Activated CD4-positive, alpha-beta T cell treated with anti-CD3 and anti-CD28 coated beads for 36 hours (primary cell): Measurements from ENCODE around the gene IDH3B. TPM values are rescaled to one million over a fixed set of nuclear protein-coding genes. Genes with fewer than 3 reads are reported as not detected.
"Not testable (repeated sequence)": the region's sequence is repeated elsewhere in the genome, so short reads cannot be mapped to it uniquely, and the experiment has no call there.

Experiments
- ATAC-seq: fragments of 200-7000 bp; cut with Tn5 transposase; one replicate; pipeline ENCODE4 v1.10.0; 2021; ENCODE audit warnings: mild to moderate bottlenecking, moderate library complexity
- CTCF ChIA-PET: fragments of 350-600 bp; sonication (Branson Sonifier 250); formaldehyde crosslinking; loops from one replicate; lab custom pipeline; 2021; ENCODE audit warnings: antibody characterized with exemption; lab: Charles Lee
- POLR2A ChIA-PET: fragments of 350-600 bp; sonication (Branson Sonifier 250); formaldehyde crosslinking; loops from one replicate; lab custom pipeline; 2021; ENCODE audit warnings: antibody characterized with exemption, inconsistent platforms; lab: Charles Lee
- DNase-seq: peaks from one replicate; pipeline ENCODE4 v3.0.0-alpha.2; 2020
- H3K27ac Mint-ChIP-seq: one replicate; pipeline ENCODE4 v1.8.0; 2021; ENCODE audit warnings: mixed read lengths
- H3K27me3 Mint-ChIP-seq: one replicate; pipeline ENCODE4 v1.8.0; 2021; ENCODE audit warnings: mixed read lengths
- H3K36me3 Mint-ChIP-seq: one replicate; pipeline ENCODE4 v1.8.0; 2021; ENCODE audit warnings: low read depth, mixed read lengths
- H3K4me1 Mint-ChIP-seq: one replicate; pipeline ENCODE4 v1.8.0; 2021; ENCODE audit warnings: mixed read lengths
- H3K4me3 Mint-ChIP-seq: one replicate; pipeline ENCODE4 v1.8.0; 2021; ENCODE audit warnings: mild to moderate bottlenecking, moderate library complexity, mixed read lengths
- H3K9me3 Mint-ChIP-seq: one replicate; pipeline ENCODE4 v1.8.0; 2021; ENCODE audit warnings: low read depth, mixed read lengths
- intact Hi-C, 2 experiments: fragments of 100-400 bp; cut with DNase I in 1 of 2; cut with micrococcal nuclease in 1 of 2; formaldehyde crosslinking; loops; one replicate each; pipeline versions ENCODE4 v1.14.2 to v1.15.1; 2022 to 2024; cut with DNase I, micrococcal nuclease
- total RNA-seq, 2 experiments: library from RNA; stranded (reverse); gene quantifications; one replicate each; pipeline ENCODE4 v1.2.3, GENCODE V29; 2021

IDH3B gene
- total RNA-seq, 2 experiments from 2014 or later = 92.4 to 115 TPM

GRCh38 chr20:2684817-2685216 is 20.8 kb upstream of the IDH3B start:
- H3K9me3 Mint-ChIP-seq, DNase-seq, POLR2A ChIA-PET, ATAC-seq, H3K4me3 Mint-ChIP-seq, H3K36me3 Mint-ChIP-seq, H3K4me1 Mint-ChIP-seq, H3K27ac Mint-ChIP-seq: not testable (repeated sequence)
- intact Hi-C loops = loop anchor here in 1 of 2 experiments (5.0 kb wide), 1 partner anchor 392 kb away; no protein-coding TSS in a partner anchor
- peaks cover 15% of the 10 kb centered on the region for H3K27me3 Mint-ChIP-seq
- CTCF ChIA-PET = interaction anchor here (1.0 to 5.8 kb wide), 2 partner anchors 69 to 316 kb away, joined by 3 to 45 read pairs; no protein-coding TSS in a partner anchor

- H3K36me3 Mint-ChIP-seq, H3K4me3 Mint-ChIP-seq, H3K27ac Mint-ChIP-seq, ATAC-seq, H3K4me1 Mint-ChIP-seq, CTCF ChIA-PET, DNase-seq, POLR2A ChIA-PET, H3K9me3 Mint-ChIP-seq, intact Hi-C loops: not testable (repeated sequence)
- peaks cover 15% of the 10 kb centered on the region for H3K27me3 Mint-ChIP-seq
Measured at GRCh38 chr20:2682040-2682439, 18.0 kb upstream of the IDH3B start.

GRCh38 chr20:2680046-2680445 is 16.0 kb upstream of the IDH3B start:
- no peak for DNase-seq
- ChIA-PET CTCF (interaction anchor here (1.3 kb wide), 1 partner anchor 9 kb away, joined by 4 read pairs; no protein-coding TSS in a partner anchor), POLR2A (no interaction called here)
- Mint-ChIP-seq H3K27me3 (peaks cover 15% of the 10 kb centered on the region), H3K9me3 (no peaks in the 10 kb centered on the region), H3K4me3 (no peak overlapping the region), H3K27ac (no peak overlapping the region), H3K4me1 (no peaks in the 10 kb centered on the region), H3K36me3 (no peaks in the 10 kb centered on the region)
- intact Hi-C loops = no loop called here
- no peak for ATAC-seq

- no peaks in the 10 kb centered on the region for H3K36me3 Mint-ChIP-seq
- no peaks in the 10 kb centered on the region for H3K9me3 Mint-ChIP-seq
- POLR2A ChIA-PET = interaction anchor here (0.6 kb wide), 1 partner anchor 209 kb away, joined by 3 read pairs; no protein-coding TSS in a partner anchor
- ATAC-seq (no peak), DNase-seq (no peak)
- no peak overlapping the region for H3K27ac Mint-ChIP-seq
- no peaks in the 10 kb centered on the region for H3K27me3 Mint-ChIP-seq
- no peaks in the 10 kb centered on the region for H3K4me1 Mint-ChIP-seq
- H3K4me3 Mint-ChIP-seq = no peak overlapping the region
- CTCF ChIA-PET = interaction anchor here (0.9 to 3.3 kb wide), 5 partner anchors 9 to 419 kb away, joined by 3 to 7 read pairs (median 4); no protein-coding TSS in a partner anchor
- intact Hi-C loops = no loop called here
Measured at GRCh38 chr20:2673453-2673852, 9.4 kb upstream of the IDH3B start.

- Mint-ChIP-seq H3K27me3 (no peaks in the 10 kb centered on the region), H3K4me1 (no peaks in the 10 kb centered on the region), H3K4me3 (no peak overlapping the region), H3K36me3 (no peaks in the 10 kb centered on the region), H3K27ac (no peak overlapping the region), H3K9me3 (no peaks in the 10 kb centered on the region)
- CTCF ChIA-PET = interaction anchor here (0.6 to 3.3 kb wide), 7 partner anchors 8 to 265 kb away, joined by 3 to 7 read pairs (median 3); no protein-coding TSS in a partner anchor
- ATAC-seq = no peak
- no peak for DNase-seq
- intact Hi-C loops = no loop called here
- POLR2A ChIA-PET = no interaction called here
Measured at GRCh38 chr20:2672446-2672845, 8.4 kb upstream of the IDH3B start.

GRCh38 chr20:2671977-2672376 is 8.0 kb upstream of the IDH3B start:
- intact Hi-C loops = no loop called here
- POLR2A ChIA-PET = no interaction called here
- DNase-seq = no peak

GRCh38 chr20:2663364-2663886 is 591 bp downstream of the IDH3B start:
- intact Hi-C loops = loop anchor here in 1 of 2 experiments (5.0 kb wide), 1 partner anchor 456 kb away; no protein-coding TSS in a partner anchor
- H3K4me3 Mint-ChIP-seq = peak overlapping the region; percentile 86
- peaks cover 27% of the 10 kb centered on the region for H3K36me3 Mint-ChIP-seq
- no peaks in the 10 kb centered on the region for H3K9me3 Mint-ChIP-seq
- H3K4me1 Mint-ChIP-seq = peaks cover 22% of the 10 kb centered on the region
- peak overlapping the region; percentile 97 for H3K27ac Mint-ChIP-seq
- DNase-seq = no peak
- POLR2A ChIA-PET = interaction anchor here (1.2 to 2.7 kb wide), 3 partner anchors 8 to 142 kb away, joined by 3 to 19 read pairs (median 4); partner anchors contain the start of gene NOP56
- CTCF ChIA-PET = interaction anchor here (0.5 to 1.7 kb wide), 4 partner anchors 9 to 1952 kb away, joined by 3 to 6 read pairs (median 3); no protein-coding TSS in a partner anchor
- no peaks in the 10 kb centered on the region for H3K27me3 Mint-ChIP-seq
- no peak for ATAC-seq

More at GRCh38 chr20:2671977-2672376, 8.0 kb upstream of the IDH3B start:
- no peaks in the 10 kb centered on the region for H3K27me3 Mint-ChIP-seq
- H3K4me1 Mint-ChIP-seq = no peaks in the 10 kb centered on the region
- no peak overlapping the region for H3K27ac Mint-ChIP-seq
- no peaks in the 10 kb centered on the region for H3K36me3 Mint-ChIP-seq
- CTCF ChIA-PET = interaction anchor here (0.6 to 3.3 kb wide), 7 partner anchors 16 to 569 kb away, joined by 3 to 7 read pairs (median 3); no protein-coding TSS in a partner anchor
- H3K4me3 Mint-ChIP-seq = no peak overlapping the region
- peak; percentile 53 for ATAC-seq
- no peaks in the 10 kb centered on the region for H3K9me3 Mint-ChIP-seq

GRCh38 chr20:2659547-2659946 is 4.5 kb downstream of the IDH3B start:
- DNase-seq = no peak
- peaks cover 65% of the 10 kb centered on the region for H3K36me3 Mint-ChIP-seq
- no peak overlapping the region for H3K27ac Mint-ChIP-seq

GRCh38 chr20:2658414-2659354 is 5.3 kb downstream of the IDH3B start:
- CTCF ChIA-PET = no interaction called here
- peak overlapping the region; percentile 34 for H3K27ac Mint-ChIP-seq
- DNase-seq (peak; percentile 37), ATAC-seq (peak; percentile 37)
- intact Hi-C loops = no loop called here
- peaks cover 46% of the 10 kb centered on the region for H3K4me1 Mint-ChIP-seq
- H3K36me3 Mint-ChIP-seq = peaks cover 70% of the 10 kb centered on the region
- H3K27me3 Mint-ChIP-seq = no peaks in the 10 kb centered on the region
- no peaks in the 10 kb centered on the region for H3K9me3 Mint-ChIP-seq
- POLR2A ChIA-PET = interaction anchor here (0.5 to 0.7 kb wide), 3 partner anchors 60 to 214 kb away, joined by 3 to 11 read pairs (median 4); no protein-coding TSS in a partner anchor
- no peak overlapping the region for H3K4me3 Mint-ChIP-seq

More at GRCh38 chr20:2659547-2659946, 4.5 kb downstream of the IDH3B start:
- Mint-ChIP-seq H3K27me3 (no peaks in the 10 kb centered on the region), H3K4me3 (no peak overlapping the region), H3K9me3 (no peaks in the 10 kb centered on the region), H3K4me1 (peaks cover 43% of the 10 kb centered on the region)
- no peak for ATAC-seq
- ChIA-PET CTCF (no interaction called here), POLR2A (interaction anchor here (0.6 kb wide), 1 partner anchor 100 kb away, joined by 3 read pairs; no protein-coding TSS in a partner anchor)
- intact Hi-C loops = no loop called here

- no peak overlapping the region for H3K27ac Mint-ChIP-seq
- peaks cover 39% of the 10 kb centered on the region for H3K4me1 Mint-ChIP-seq
- intact Hi-C loops = no loop called here
- H3K36me3 Mint-ChIP-seq = peaks cover 76% of the 10 kb centered on the region
- no peaks in the 10 kb centered on the region for H3K9me3 Mint-ChIP-seq
- ChIA-PET POLR2A (no interaction called here), CTCF (no interaction called here)
- DNase-seq (no peak), ATAC-seq (no peak)
- no peaks in the 10 kb centered on the region for H3K27me3 Mint-ChIP-seq
- no peak overlapping the region for H3K4me3 Mint-ChIP-seq
Measured at GRCh38 chr20:2657674-2658073, 6.3 kb downstream of the IDH3B start.

GRCh38 chr20:2657241-2657640 is 6.8 kb downstream of the IDH3B start:
- no peak for ATAC-seq
- DNase-seq = no peak
- ChIA-PET CTCF (no interaction called here), POLR2A (interaction anchor here (0.7 kb wide), 1 partner anchor 329 kb away, joined by 3 read pairs; no protein-coding TSS in a partner anchor)
- Mint-ChIP-seq H3K36me3 (peaks cover 74% of the 10 kb centered on the region), H3K27ac (peak overlapping the region; percentile 5), H3K4me3 (no peak overlapping the region), H3K27me3 (no peaks in the 10 kb centered on the region), H3K4me1 (peaks cover 37% of the 10 kb centered on the region), H3K9me3 (no peaks in the 10 kb centered on the region)
- intact Hi-C loops = no loop called here
